ENCODE data around the gene ST3GAL6. TPM values are rescaled to one million over a fixed set of nuclear protein-coding genes. Genes with fewer than 3 reads are reported as not detected.

The ST3GAL6 gene
- total and polyA plus RNA-seq, 2 donors (not counting 1 experiment from before 2014, with no cell fraction given), result 0.58 TPM; not detected in 1

DNA sequence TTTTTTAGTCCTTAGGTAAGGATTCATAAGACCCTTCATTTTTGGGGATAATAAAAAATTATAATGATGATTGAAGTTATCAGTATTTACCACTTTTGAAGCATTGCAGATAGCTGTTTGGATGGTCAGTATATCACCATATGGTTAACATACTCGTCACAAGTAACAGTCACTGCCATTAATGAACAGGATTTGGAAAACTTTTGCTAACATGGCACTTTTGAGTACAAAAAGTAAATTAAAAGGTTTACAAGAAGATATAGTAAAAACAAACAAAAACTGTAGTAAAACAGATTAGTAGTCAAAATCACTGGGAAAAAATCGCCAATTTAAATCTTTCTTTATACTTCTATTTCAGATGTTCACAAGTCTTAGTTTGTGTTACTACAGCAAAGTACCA, 37.8 kb upstream of the ST3GAL6 start:
- Histone ChIP-seq H3K4me1 (ENCODE audit: control insufficient read depth in 2 of 2, insufficient read depth in 2 of 2, low read length in 2 of 2) (no peaks in the 10 kb centered on the region), H3K4me2 (replicated peaks; ENCODE audit: low read depth, low read length, poor library complexity, severe bottlenecking) (no peak overlapping the region), H3K9ac (ENCODE audit: low read length) (no peak overlapping the region), H3K4me3 (ENCODE audit: control extremely low read depth in 1 of 5, extremely low read depth in 1 of 5, insufficient read depth in 1 of 5, low read depth in 2 of 5, low read length in 4 of 5) (no peak overlapping the region), H3K79me2 (ENCODE audit: control insufficient read depth, insufficient read depth, low read length) (no peaks in the 10 kb centered on the region), H3K9me3 (ENCODE audit: control extremely low read depth in 1 of 3, control insufficient read depth in 2 of 3, insufficient read depth in 1 of 3, low read length in 2 of 3) (no peaks in the 10 kb centered on the region), H3K27ac (ENCODE audit: low read length in 2 of 2) (no peak overlapping the region), H2AFZ (ENCODE audit: insufficient read depth, low read depth, low read length, poor library complexity, severe bottlenecking) (no peak overlapping the region), H3K27me3 (replicated peaks in 1 of 4; ENCODE audit: control extremely low read depth in 1 of 4, control insufficient read depth in 3 of 4, insufficient read depth in 4 of 4, low read length in 3 of 4) (peaks cover 0 to 7% (median under 1%) of the 10 kb centered on the region in 4 experiments), H4K20me1 (ENCODE audit: control insufficient read depth, insufficient read depth, low read length, poor library complexity, severe bottlenecking) (no peaks in the 10 kb centered on the region), H3K36me3 (replicated peaks in 1 of 2; ENCODE audit: control extremely low read depth in 1 of 2, control insufficient read depth in 1 of 2, extremely low read depth in 1 of 2, insufficient read depth in 2 of 2, low read length in 1 of 2) (no peaks in the 10 kb centered on the region)
- DNase-seq (no peak), ATAC-seq (ENCODE audit: low read depth) (no peak)
- intact Hi-C loops (cut with micrococcal nuclease), result no loop called here
- Mint-ChIP-seq H3K9me3 (ENCODE audit: insufficient read depth) (no peaks in the 10 kb centered on the region), H3K27me3 (peaks cover 17% of the 10 kb centered on the region), H3K4me1 (no peaks in the 10 kb centered on the region), H3K27ac (no peak overlapping the region), H3K4me3 (no peak overlapping the region)
- ChIA-PET POLR2A (no interaction called here), CTCF (no interaction called here)
- no CpG with 5 or more reads among the region's 2 CpGs for WGBS (ENCODE audit: insufficient coverage)
- no peak for TF ChIP-seq CTCF (IDR thresholded peaks at IDR 0.05)
- no peak for TF ChIP-seq EZH2 (IDR thresholded peaks at IDR 0.05; ENCODE audit: borderline replicate concordance, insufficient read depth, low read depth, low read length, poor library complexity, severe bottlenecking)

- H3K4me3 ChIP-seq (ENCODE audit: control extremely low read depth in 1 of 5, extremely low read depth in 1 of 5, insufficient read depth in 1 of 5, low read depth in 2 of 5, low read length in 4 of 5), result no peak overlapping the region
- no peak overlapping the region for H3K4me2 ChIP-seq (replicated peaks; ENCODE audit: low read depth, low read length, poor library complexity, severe bottlenecking)
- no peak for ATAC-seq (ENCODE audit: low read depth)
- peaks cover 25% of the 10 kb centered on the region for H3K27me3 Mint-ChIP-seq
- peaks cover 3% of the 10 kb centered on the region for H3K4me1 Mint-ChIP-seq
- no peaks in the 10 kb centered on the region for H3K36me3 ChIP-seq (replicated peaks in 1 of 2; ENCODE audit: control extremely low read depth in 1 of 2, control insufficient read depth in 1 of 2, extremely low read depth in 1 of 2, insufficient read depth in 2 of 2, low read length in 1 of 2)
- no peaks in the 10 kb centered on the region for H3K4me1 ChIP-seq (ENCODE audit: control insufficient read depth in 2 of 2, insufficient read depth in 2 of 2, low read length in 2 of 2)
- H2AFZ ChIP-seq (ENCODE audit: insufficient read depth, low read depth, low read length, poor library complexity, severe bottlenecking), result no peak overlapping the region
- H3K27me3 ChIP-seq (replicated peaks in 1 of 4; ENCODE audit: control extremely low read depth in 1 of 4, control insufficient read depth in 3 of 4, insufficient read depth in 4 of 4, low read length in 3 of 4), result peaks cover 0 to 7% (median 4%) of the 10 kb centered on the region in 4 experiments
- H3K9me3 ChIP-seq (ENCODE audit: control extremely low read depth in 1 of 3, control insufficient read depth in 2 of 3, insufficient read depth in 1 of 3, low read length in 2 of 3), result no peaks in the 10 kb centered on the region
- WGBS (ENCODE audit: insufficient coverage), result no CpG with 5 or more reads among the region's 1 CpG
- ChIA-PET POLR2A (no interaction called here), CTCF (no interaction called here)
- no peaks in the 10 kb centered on the region for H3K79me2 ChIP-seq (ENCODE audit: control insufficient read depth, insufficient read depth, low read length)
- no peak for DNase-seq
- intact Hi-C loops (cut with micrococcal nuclease), result no loop called here
- no peak overlapping the region for H3K27ac Mint-ChIP-seq
- no peak overlapping the region for H3K9ac ChIP-seq (ENCODE audit: low read length)
- no peaks in the 10 kb centered on the region for H4K20me1 ChIP-seq (ENCODE audit: control insufficient read depth, insufficient read depth, low read length, poor library complexity, severe bottlenecking)
- H3K4me3 Mint-ChIP-seq, result no peak overlapping the region
- TF ChIP-seq EZH2 (IDR thresholded peaks at IDR 0.05; ENCODE audit: borderline replicate concordance, insufficient read depth, low read depth, low read length, poor library complexity, severe bottlenecking) (no peak), CTCF (IDR thresholded peaks at IDR 0.05) (no peak)
- H3K27ac ChIP-seq (ENCODE audit: low read length in 2 of 2), result no peak overlapping the region
- no peaks in the 10 kb centered on the region for H3K9me3 Mint-ChIP-seq (ENCODE audit: insufficient read depth)
These were observed 37.1 kb upstream of the ST3GAL6 start for GRCh38 chr3:98726084-98726483.
